Ectodermal cell (in vitro differentiated cells): ENCODE data around the gene STAG3. TPM values are rescaled to one million over a fixed set of nuclear protein-coding genes. Genes with fewer than 3 reads are reported as not detected.
"Not testable (repeated sequence)": the region's sequence is repeated elsewhere in the genome, so short reads cannot be mapped to it uniquely, and the experiment has no call there.

Experiments
- H3K27ac ChIP-seq: 2 replicates; pipeline ENCODE4 v1.7.0; 2013; ENCODE audit warnings: mild to moderate bottlenecking, low read depth, low read length; ENCODE audit not compliant: insufficient read depth, poor library complexity, severe bottlenecking
- H3K27me3 ChIP-seq: 2 replicates; pipeline ENCODE4 v1.7.0; 2013; ENCODE audit warnings: mild to moderate bottlenecking, low read length; ENCODE audit not compliant: insufficient read depth, control insufficient read depth, poor library complexity, severe bottlenecking
- H3K36me3 ChIP-seq: one replicate; pipeline ENCODE4 v1.7.0; 2013; ENCODE audit warnings: low read length; ENCODE audit not compliant: control insufficient read depth, insufficient read depth
- H3K4me1 ChIP-seq: one replicate; pipeline ENCODE4 v1.7.0; 2013; ENCODE audit warnings: low read length; ENCODE audit not compliant: control insufficient read depth, insufficient read depth
- H3K4me3 ChIP-seq: 2 replicates; pipeline ENCODE4 v1.7.0; 2013; ENCODE audit warnings: low read depth, low read length, control low read depth; ENCODE audit not compliant: insufficient read depth
- H3K9me3 ChIP-seq: 2 replicates; pipeline ENCODE4 v1.7.0; 2013; ENCODE audit warnings: mild to moderate bottlenecking, low read length, moderate library complexity; ENCODE audit not compliant: control insufficient read depth
- WGBS, 2 experiments: methylation state at CpG; one replicate each; pipeline ENCODE4 v1.1.7; 2013; ENCODE audit warnings: missing lambda C conversion rate in 2 of 2; 5-methylcytosine and 5-hydroxymethylcytosine counted together
- polyA plus RNA-seq, 4 experiments: library from polyadenylated mRNA; stranded (reverse); fragments of 50-300 nt; gene quantifications; one replicate each; pipeline ENCODE4 v1.2.3, GENCODE V29; 2013

STAG3 gene
- polyA plus RNA-seq (2013, experiment 1 of 4), result 1.2 TPM
- 1.2 TPM for polyA plus RNA-seq (2013, experiment 2 of 4)
- polyA plus RNA-seq (2013, experiment 3 of 4), result 0.53 TPM
- polyA plus RNA-seq (2013, experiment 4 of 4), result 1.1 TPM

- Histone ChIP-seq H3K27me3 (no peaks in the 10 kb centered on the region), H3K4me1 (no peaks in the 10 kb centered on the region), H3K4me3 (peak within 1 kb of the TSS; percentile 96), H3K27ac (peak within 1 kb of the TSS; percentile 36), H3K9me3 (no peaks in the 10 kb centered on the region), H3K36me3 (peaks cover 4% of the 10 kb centered on the region)
- 26% methylated on average over 78 of the region's 78 CpGs for WGBS, 2 experiments
Observed at GRCh38 chr7:100177045-100178001, at the start of gene STAG3, which contains the start of gene GPC2. Gene STAG3 (plus strand): TSS chr7:100177918. CDS start chr7:100180557, 2,639 bp downstream. Gene GPC2 (minus strand): TSS chr7:100177381. CDS start chr7:100177199, 182 bp downstream.

- H3K36me3 ChIP-seq, result no peaks in the 10 kb centered on the region
- H3K4me3 ChIP-seq, result no peak overlapping the region
- H3K27ac ChIP-seq, result no peak overlapping the region
- H3K4me1 ChIP-seq, result peaks cover 7% of the 10 kb centered on the region
- H3K9me3 ChIP-seq, result no peaks in the 10 kb centered on the region
- peaks cover 28% of the 10 kb centered on the region for H3K27me3 ChIP-seq
- WGBS, 2 experiments, result 60 to 78% methylated on average over 1 of the region's 1 CpG
Observed at GRCh38 chr7:100128637-100128963, 49.1 kb upstream of the STAG3 start.

- H3K27me3 ChIP-seq, result peaks cover 28% of the 10 kb centered on the region
- not testable (repeated sequence) for H3K36me3 ChIP-seq, H3K4me1 ChIP-seq, H3K9me3 ChIP-seq, H3K4me3 ChIP-seq, H3K27ac ChIP-seq
- 88 to 89% methylated on average over 1 of the region's 1 CpG for WGBS, 2 experiments
Observed at GRCh38 chr7:100130220-100130607, 47.5 kb upstream of the STAG3 start.

- peaks cover 28% of the 10 kb centered on the region for H3K27me3 ChIP-seq
- H3K4me1 ChIP-seq, result peaks cover 7% of the 10 kb centered on the region
- no peak overlapping the region for H3K4me3 ChIP-seq
- H3K36me3 ChIP-seq, result no peaks in the 10 kb centered on the region
- WGBS, 2 experiments, result 15% methylated on average over 24 of the region's 24 CpGs
- H3K27ac ChIP-seq, result no peak overlapping the region
- H3K9me3 ChIP-seq, result no peaks in the 10 kb centered on the region
Observed at GRCh38 chr7:100130608-100131453, 46.9 kb upstream of the STAG3 start.

GRCh38 chr7:100132126-100132525 is 45.6 kb upstream of the STAG3 start:
- no peaks in the 10 kb centered on the region for H3K9me3 ChIP-seq
- 71 to 86% methylated on average over 7 of the region's 7 CpGs for WGBS, 2 experiments
- peaks cover 7% of the 10 kb centered on the region for H3K4me1 ChIP-seq
- peaks cover 28% of the 10 kb centered on the region for H3K27me3 ChIP-seq
- no peaks in the 10 kb centered on the region for H3K36me3 ChIP-seq
- H3K4me3 ChIP-seq, result no peak overlapping the region
- H3K27ac ChIP-seq, result no peak overlapping the region

GRCh38 chr7:100132697-100133151 is 45.0 kb upstream of the STAG3 start:
- WGBS, 2 experiments, result 23% methylated on average over 3 of the region's 3 CpGs

GRCh38 chr7:100137851-100138760 is 39.6 kb upstream of the STAG3 start:
- no peaks in the 10 kb centered on the region for H3K36me3 ChIP-seq
- whole genome bisulfite sequencing, 2 experiments, result 92 to 93% methylated on average over 13 of the region's 13 CpGs
- H3K4me3 ChIP-seq, result no peak overlapping the region
- H3K27me3 ChIP-seq, result no peaks in the 10 kb centered on the region
- no peak overlapping the region for H3K27ac ChIP-seq
- no peaks in the 10 kb centered on the region for H3K9me3 ChIP-seq
- no peaks in the 10 kb centered on the region for H3K4me1 ChIP-seq

More at GRCh38 chr7:100132697-100133151, 45.0 kb upstream of the STAG3 start:
- Histone ChIP-seq H3K27ac (no peak overlapping the region), H3K27me3 (peaks cover 24% of the 10 kb centered on the region), H3K9me3 (no peaks in the 10 kb centered on the region), H3K36me3 (no peaks in the 10 kb centered on the region), H3K4me3 (no peak overlapping the region), H3K4me1 (peaks cover 7% of the 10 kb centered on the region)

GRCh38 chr7:100141555-100141949 is 36.2 kb upstream of the STAG3 start:
- WGBS, 2 experiments, result 86 to 95% methylated on average over 3 of the region's 3 CpGs
- no peaks in the 10 kb centered on the region for H3K4me1 ChIP-seq
- H3K27me3 ChIP-seq, result no peaks in the 10 kb centered on the region
- H3K4me3 ChIP-seq, result no peak overlapping the region
- H3K9me3 ChIP-seq, result no peaks in the 10 kb centered on the region
- H3K36me3 ChIP-seq, result no peaks in the 10 kb centered on the region
- H3K27ac ChIP-seq, result no peak overlapping the region

- Histone ChIP-seq H3K27ac (no peak overlapping the region), H3K27me3 (no peaks in the 10 kb centered on the region), H3K4me1 (no peaks in the 10 kb centered on the region), H3K4me3 (no peak overlapping the region), H3K36me3 (no peaks in the 10 kb centered on the region), H3K9me3 (no peaks in the 10 kb centered on the region)
- WGBS, 2 experiments, result 89 to 93% methylated on average over 3 of the region's 3 CpGs
Observed at GRCh38 chr7:100142461-100142860, 35.3 kb upstream of the STAG3 start.
